SKM-1 treated with dmso at 0.1 percent for 144 hours (cell line): ENCODE data around the gene MPRIP.
"Not testable (repeated sequence)": the region's sequence is repeated elsewhere in the genome, so short reads cannot be mapped to it uniquely, and the experiment has no call there.

Experiments
- DNase-seq: peaks from one replicate; lab custom pipeline; 2025; ENCODE audit not compliant: unreplicated experiment; lab: John Stamatoyannopoulos, UW

MPRIP gene

DNA sequence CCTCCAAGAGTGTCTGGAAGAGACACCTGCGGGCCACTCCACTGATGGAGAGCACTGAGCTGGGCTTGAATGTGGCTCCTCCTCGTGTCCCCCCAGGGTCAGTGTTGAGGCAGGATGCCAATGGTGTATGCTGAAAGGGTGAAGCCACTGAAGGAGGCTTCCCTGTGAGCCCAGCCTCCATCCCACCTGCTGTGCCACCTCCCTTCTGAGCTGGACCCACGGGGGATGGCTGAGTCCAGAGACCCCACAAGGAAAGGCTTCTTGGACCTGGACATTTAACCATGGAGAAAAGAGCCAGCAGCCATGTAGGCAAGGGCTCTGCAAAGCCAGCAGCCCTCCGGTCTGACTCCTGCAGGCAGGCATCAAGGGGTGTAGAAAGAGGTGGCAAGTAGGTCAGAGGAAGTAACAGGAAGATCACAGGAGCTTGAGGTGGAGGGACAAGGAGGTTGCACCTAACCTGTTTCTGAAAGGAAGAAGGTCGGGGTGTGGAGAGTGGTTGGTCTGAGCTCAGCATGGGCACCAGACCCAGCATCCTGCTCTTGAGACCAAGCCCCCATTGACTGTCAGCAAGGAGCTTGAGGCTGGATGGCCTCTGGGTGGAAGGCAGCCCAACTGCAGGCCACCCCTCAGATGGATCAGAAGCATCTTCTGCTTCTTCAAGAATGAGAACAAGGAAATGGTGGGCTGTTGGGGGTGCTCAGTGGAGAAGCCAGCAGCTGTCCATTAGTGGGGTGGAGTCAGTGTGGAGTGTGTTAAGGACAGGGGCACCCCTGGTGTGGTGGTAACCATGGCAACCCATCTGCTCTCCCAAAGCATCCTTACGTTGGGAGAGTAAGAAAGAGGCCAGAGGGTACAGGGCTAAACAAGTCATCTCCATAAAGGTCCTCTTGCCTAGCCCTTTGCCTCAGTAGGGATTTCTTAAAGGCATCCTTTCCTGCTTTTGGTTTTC, 83.2 kb downstream of the MPRIP start:
- DNase-seq = no peak

GRCh38 chr17:17126131-17127110, 84.2 kb downstream of the MPRIP start:
- no peak for DNase-seq

DNA sequence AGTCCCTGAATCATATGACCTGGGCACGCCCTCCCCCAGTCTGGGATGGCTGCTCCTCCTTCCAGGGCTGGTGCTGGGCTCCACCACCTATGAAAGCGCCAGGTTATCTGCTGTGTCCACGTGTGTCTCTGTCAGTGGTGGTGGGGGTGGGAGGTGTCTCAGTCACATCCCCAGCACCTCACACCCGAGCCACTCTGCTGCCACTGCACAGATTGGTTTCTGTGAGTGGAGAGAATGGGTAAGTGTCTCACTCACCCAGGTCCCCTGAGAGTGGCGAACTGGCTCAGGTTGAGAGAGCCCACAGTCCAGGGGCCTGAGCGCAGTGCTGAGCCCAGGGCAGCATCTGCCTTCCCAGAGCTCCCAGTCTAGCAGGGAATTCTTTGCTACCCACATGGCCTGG, 84.9 kb downstream of the MPRIP start:
- no peak for DNase-seq

DNA sequence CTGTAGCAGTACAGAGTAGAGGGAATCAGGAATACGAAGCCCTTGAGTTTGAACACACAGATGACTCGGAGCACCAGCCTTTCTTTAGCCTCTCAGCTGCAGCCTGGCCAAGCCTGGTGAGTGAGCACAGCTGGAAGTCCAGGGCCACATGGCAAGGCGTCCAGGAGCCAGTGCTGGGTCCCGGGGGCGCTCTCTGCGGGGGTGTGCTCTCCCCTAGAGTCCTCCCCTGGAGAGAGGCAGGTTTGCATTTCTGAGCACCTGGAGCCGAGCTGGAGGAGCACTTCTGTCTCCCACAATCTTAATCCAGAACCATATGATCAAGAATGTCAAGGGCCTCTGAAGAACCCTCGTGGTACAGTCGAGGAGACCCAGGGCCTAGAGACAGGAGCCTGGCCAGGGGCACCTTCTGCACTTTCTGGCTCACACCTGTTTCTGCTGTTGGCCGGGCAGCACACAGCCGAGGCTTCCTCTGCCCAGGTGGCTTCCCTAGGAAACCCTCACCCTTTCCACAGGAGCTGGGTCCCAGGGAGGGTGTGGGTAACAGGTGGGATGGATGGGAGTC, 85.6 kb downstream of the MPRIP start:
- no peak for DNase-seq

GRCh38 chr17:17128476-17129075, 86.3 kb downstream of the MPRIP start:
- no peak for DNase-seq

DNA sequence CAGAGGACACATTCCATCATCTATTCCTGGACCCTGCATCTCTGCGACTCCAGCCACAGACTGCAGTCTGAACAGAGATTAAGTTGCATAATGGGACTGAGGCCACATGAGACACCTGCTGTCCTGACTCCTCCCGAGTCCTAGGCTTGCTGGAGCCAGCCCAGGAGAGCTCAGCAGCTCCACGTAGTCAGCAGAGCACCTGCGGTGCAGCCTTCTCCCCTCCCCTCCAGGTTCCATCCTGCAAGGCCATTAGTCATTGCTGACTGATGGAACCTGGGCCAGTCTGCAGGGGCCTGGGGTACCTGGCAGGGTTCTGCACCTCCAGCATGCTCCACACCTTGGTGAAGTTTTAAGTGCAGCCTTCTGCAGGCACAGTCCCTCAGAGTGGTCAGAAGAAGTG, 87.2 kb downstream of the MPRIP start:
- no peak for DNase-seq

DNA sequence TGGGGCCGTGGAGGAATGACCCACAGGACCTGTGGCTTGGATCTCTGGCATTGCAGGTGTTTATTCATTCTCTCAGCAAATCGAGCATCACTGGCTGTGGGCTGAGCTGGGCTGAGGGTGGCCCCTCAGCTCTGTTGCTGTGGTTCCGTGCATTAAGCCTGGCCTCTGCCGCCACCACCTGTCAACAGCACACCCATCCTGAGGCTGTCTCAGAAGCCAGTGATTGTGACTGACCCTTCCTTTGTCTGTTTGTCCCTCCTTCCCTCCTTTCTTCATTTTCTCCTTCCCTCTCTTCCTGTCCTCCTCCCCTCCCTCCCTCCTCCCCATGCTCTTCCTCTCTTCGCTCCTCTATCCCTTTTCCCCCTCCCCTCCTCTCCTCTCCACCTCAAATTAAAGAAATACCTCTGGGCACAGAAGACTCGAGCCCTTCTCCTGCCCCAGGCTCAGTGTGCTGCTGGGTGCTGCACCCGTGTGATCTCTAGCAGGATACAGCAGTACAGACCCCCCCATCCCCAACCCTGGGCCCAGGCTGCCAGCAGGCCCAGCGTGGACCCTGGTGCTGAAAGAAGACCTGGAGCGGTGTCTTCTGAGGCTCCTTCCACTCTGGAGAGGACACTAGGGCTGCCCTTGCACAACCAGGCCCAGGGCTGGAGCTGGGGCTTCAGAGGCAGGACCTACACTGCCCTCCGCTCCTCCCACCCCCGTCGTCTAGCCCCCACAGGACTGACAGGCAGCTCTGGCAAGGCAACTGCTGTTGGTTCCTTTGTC, 88.0 kb downstream of the MPRIP start:
- DNase-seq = no peak

DNA sequence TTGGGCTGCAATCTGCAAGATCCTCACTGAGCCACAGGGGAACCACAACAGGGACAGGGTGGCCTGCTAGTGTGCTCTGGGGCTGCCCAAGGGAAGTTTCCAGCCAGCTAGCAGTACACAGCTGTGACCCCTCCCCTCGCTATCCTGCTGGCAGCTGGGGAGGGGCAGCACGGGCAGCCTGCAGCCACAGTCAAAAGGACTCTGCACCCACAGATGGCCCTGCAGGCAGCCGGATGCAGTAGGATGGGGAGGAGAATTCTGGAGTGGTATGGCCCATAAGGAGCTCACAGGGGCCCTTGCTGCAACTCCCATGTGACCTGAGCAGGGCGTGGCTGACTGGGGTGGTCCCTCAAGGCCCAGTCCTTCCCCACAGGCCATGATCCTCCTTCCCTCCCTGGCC, 89.6 kb downstream of the MPRIP start:
- DNase-seq = no peak

DNA sequence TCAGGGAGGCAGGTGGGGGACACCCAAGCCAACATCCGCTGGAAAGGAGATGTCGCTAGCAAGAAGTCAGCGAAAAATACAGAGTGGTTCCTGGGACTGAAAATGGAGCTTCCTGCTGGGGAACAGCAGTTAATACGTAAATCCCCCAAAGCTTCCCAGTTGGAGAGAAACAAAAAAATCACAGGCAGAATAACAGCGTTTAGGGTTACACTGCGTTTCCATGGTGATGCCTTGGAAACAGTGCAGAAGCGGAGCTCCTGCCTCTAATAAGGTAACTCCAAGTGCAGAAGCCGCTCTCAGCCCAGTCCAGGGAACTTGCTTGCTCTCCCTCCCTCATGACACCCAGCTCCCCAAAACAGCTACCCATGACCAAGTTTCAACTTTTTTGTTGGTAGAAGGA, 90.5 kb downstream of the MPRIP start:
- no peak for DNase-seq

DNA sequence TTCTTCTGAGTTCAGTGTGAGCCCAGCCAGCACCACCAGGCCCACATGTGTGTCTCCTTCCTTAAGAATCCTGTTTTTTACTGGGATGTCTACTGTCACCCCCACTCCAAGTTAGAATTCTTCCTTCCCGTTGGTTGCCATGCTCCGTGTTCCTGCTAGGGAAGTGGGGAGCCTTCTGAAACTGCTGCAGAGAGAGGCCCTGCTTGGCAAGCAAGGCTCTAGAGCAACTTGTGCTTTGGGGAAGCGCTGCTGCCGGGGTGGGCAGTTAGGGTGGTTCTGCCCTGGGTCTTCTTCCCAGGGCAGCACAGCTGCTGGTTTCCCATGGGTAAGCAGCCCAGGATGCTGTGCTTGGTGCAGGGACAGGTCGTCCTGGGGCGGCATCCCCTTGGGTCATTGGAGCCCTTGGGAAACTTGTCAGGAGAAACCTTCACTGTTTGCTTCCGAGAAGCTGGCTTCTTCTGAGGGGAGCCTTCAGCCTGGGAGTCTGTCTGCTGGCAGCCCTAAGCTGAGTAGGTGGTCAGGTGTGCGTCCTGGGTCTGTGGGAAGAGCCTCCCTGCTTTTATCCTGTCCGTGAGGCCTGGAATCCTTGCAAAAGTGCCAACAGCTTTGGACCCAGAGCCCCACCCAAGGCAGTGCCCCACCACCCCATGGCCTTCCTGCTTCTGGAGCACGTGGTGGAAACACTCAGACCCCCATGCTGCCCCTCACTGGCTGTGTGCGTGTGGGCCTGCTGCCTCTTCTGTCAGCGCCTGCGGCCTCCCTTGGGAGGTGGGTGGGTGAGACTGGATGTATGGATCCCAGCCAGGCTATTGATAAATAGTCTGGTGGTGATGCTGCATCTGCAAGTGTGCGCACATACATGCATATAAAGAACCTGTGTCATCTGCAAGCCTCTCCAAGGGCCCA, 92.0 kb downstream of the MPRIP start:
- no peak for DNase-seq

DNA sequence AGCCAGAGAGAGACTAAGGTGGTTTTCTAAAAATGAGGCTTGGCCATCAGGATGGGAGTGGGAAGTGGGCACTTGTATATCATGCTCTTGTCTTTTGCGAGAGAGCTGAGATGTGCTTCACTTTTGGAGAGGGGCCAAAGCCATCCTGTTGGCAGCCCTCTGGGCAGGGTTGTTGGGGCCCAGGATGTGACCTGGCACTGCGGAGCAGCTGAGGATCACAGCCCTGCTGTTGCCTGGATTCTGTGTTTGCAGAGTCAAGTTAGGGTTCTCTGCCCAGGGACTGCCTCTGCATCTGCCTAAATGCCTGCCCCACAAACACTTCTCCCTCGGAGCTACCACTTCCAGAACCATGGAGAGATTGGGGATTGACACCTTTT, 92.7 kb downstream of the MPRIP start:
- no peak for DNase-seq

DNA sequence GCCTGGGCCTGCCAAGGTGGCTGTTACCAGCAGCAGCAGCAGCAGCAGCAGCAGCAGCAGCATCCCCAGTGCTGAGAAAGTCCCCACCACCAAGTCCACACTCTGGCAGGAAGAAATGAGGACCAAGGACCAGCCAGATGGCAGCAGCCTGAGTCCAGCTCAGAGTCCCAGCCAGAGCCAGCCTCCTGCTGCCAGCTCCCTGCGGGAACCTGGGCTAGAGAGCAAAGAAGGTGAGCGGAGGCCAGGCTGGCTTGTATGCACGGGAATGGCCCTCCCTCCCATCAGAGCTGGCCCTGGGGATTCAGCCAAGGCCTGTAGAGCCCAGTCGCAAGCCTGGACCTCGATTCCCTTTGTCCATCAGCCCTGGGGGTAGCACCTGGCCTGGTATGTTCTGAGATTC, 94.0 kb downstream of the MPRIP start:
- DNase-seq = not testable (repeated sequence)

DNA sequence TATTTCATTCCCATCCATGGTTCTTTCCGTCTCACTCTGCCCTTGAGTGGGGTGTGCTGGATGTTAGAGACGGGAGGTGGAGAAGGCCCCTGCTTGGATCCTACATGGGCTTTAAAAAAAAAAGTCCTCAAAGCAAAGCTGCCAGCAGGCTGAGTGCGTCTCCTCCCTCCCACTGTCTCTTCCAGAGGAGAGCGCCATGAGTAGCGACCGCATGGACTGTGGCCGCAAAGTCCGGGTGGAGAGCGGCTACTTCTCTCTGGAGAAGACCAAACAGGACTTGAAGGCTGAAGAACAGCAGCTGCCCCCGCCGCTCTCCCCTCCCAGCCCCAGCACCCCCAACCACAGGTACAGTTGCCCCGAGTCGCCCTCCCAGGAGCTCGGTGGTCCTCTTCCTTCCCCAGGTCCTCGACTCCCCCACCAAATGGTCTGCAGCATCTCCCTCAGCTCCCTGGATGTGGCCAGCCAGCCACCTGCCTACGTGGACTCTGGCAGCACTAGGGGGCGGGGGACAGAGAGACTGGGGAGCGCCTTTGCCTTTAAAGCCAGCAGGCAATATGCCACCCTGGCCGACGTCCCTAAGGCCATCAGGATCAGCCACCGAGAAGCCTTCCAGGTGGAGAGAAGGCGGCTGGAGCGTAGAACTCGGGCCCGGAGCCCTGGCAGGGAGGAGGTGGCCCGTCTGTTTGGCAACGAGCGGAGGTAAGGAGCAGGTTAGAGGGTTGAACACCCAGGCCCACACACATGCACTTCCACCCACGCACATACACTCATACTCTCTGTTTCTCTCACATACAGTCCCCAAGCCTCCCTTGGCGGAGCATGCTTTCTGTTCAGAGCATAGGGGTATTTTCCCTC, 95.7 kb downstream of the MPRIP start:
- no peak for DNase-seq

DNA sequence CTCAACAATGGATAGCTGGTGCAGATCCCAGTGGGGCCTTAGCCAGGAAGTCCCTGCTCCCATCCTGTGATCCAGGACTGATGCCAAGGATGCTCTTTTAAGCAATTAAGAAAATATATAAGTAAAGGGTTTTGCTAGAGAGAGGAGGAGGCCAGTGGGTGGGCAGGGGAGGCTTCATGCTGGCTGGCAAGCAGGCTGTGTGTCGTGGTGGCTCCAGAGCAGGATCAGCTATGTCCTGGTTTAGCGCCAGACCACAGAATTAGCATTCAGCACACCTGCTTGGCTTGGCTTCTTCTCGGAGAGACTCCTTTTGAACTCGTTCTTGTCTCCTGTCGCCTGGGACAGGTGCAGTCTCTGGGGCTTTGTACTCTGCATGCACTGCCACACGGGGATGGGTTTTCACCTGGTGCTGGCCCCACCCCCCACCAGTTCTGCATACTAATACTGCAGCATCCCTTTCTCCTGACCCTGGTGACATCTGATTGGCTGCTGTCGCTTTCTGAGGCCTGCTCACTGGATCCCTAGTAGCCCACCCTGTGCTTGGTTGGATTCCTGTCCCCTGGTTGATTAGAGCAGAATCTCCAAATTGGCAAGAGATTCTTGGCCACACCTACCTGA, 97.8 kb downstream of the MPRIP start:
- no peak for DNase-seq

DNA sequence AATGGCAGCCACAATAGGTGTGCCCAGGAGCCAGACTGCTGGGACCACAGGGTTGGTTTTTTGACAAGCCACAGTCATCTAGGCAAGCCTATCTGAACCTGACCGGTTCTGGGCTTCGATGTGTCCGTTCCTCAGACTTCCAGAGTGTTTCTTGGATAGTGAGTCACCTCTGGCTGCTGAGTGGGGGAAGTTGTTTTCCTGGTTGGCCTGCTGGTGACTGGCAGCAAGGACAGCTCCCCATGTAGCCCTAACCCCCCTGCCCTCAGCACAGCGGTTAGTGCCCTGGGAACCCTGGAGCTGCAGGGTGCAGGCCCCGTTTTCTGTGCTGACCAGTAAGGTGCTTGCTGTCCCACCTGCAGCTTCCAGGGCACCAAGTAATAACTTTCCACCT, 98.3 kb downstream of the MPRIP start:
- no peak for DNase-seq

DNA sequence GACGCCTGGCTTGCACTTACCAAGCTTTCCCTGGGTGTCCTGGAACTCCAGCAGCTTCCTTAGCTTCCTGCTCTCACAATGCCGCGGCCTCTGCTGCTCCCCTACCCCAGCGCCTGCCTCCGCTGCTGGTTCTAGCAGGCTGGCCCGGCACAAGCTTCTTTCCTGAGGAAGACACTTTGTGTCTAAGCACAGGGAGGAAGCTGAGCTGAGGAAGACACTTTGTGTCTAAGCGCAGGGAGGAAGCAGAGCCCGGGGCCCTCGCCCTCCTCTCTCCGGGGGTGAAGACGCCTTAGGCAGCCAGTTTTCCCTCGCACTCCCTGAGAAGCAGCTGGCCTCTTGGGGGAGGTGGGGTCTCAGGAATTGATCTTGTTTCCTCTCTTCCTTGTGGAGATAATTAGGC, 99.0 kb downstream of the MPRIP start:
- DNase-seq = no peak

GRCh38 chr17:17141860-17142552, 99.7 kb downstream of the MPRIP start:
- no peak for DNase-seq
